Activated T-helper 17 cell treated with anti-CD3 and anti-CD28 coated beads, Interleukin-2, amount 50 U/mL, for 72 hours (primary cell): ENCODE results near the gene NRG2. TPM values are rescaled to one million over a fixed set of nuclear protein-coding genes. Genes with fewer than 3 reads are reported as not detected.

Experiments used
- ATAC-seq: fragments of 150-1000 bp; cut with Tn5 transposase; replicated peaks from 2 replicates; pipeline ENCODE4 v1.10.0; 2021; ENCODE audit warnings: mild to moderate bottlenecking, moderate library complexity
- H3K27ac Mint-ChIP-seq: one replicate; pipeline ENCODE4 v1.8.0; 2022; ENCODE audit warnings: mixed read lengths
- H3K27me3 Mint-ChIP-seq: one replicate; pipeline ENCODE4 v1.8.0; 2022; ENCODE audit warnings: mixed read lengths
- H3K36me3 Mint-ChIP-seq: one replicate; pipeline ENCODE4 v1.8.0; 2022; ENCODE audit warnings: low read depth, mild to moderate bottlenecking, mixed read lengths
- H3K4me1 Mint-ChIP-seq: one replicate; pipeline ENCODE4 v1.8.0; 2022; ENCODE audit warnings: mixed read lengths
- H3K4me3 Mint-ChIP-seq: one replicate; pipeline ENCODE4 v1.8.0; 2022; ENCODE audit warnings: mild to moderate bottlenecking, mixed read lengths
- H3K9me3 Mint-ChIP-seq: one replicate; pipeline ENCODE4 v1.8.0; 2022; ENCODE audit warnings: mixed read lengths
- total RNA-seq, 2 donors: library from RNA; stranded (reverse); gene quantifications; one replicate each; pipeline ENCODE4 v1.2.3, GENCODE V29; 2022

The NRG2 gene
- total RNA-seq, 2 donors from 2014 or later = 0.11 to 0.48 TPM

DNA sequence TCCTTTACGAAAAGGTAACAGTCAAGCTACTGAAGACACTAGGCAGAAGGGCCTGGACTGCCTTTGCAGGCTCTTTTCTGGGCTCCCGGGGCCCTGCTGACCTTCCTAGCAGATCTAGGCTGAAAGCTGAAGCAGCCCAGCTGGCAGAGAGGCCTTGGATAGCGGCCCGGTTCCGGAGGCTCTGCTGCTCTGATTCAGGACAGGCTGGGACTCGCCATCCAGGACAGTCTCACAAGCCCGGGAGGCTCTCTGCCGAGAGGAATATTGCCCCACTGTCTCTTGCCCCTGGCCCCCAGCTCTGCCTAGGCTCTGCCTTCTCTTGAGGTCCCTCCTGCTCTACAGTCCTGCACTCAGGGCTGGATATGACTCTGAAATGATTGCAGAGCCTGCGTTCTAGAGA is 179.7 kb downstream of the NRG2 start:
- ATAC-seq = no peak
- Mint-ChIP-seq H3K4me3 (no peak overlapping the region), H3K27ac (no peak overlapping the region), H3K4me1 (no peaks in the 10 kb centered on the region), H3K36me3 (no peaks in the 10 kb centered on the region), H3K27me3 (peaks cover 16% of the 10 kb centered on the region), H3K9me3 (no peaks in the 10 kb centered on the region)

DNA sequence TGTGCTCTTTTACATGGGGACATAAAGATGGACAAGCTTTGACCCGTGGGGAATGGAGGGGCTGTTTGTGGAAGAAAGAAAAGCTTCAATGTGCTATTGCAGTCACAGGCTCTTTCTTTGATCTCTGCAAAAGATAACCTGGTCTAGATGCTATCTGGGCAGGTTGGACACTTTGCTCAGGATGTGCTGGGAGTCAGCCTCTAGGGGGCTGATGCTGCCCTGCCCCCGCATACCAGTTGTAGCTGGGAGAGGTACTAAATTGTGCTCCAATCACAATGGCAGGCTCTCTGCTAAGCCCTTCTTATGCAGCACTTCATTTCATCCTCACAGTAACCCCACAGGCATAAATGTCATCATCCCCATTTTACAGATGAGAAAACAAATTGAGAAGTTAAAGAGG is 180.3 kb downstream of the NRG2 start:
- Mint-ChIP-seq H3K27me3 (peaks cover 13% of the 10 kb centered on the region), H3K4me1 (no peaks in the 10 kb centered on the region), H3K9me3 (no peaks in the 10 kb centered on the region), H3K4me3 (no peak overlapping the region), H3K27ac (no peak overlapping the region), H3K36me3 (no peaks in the 10 kb centered on the region)
- ATAC-seq = no peak

DNA sequence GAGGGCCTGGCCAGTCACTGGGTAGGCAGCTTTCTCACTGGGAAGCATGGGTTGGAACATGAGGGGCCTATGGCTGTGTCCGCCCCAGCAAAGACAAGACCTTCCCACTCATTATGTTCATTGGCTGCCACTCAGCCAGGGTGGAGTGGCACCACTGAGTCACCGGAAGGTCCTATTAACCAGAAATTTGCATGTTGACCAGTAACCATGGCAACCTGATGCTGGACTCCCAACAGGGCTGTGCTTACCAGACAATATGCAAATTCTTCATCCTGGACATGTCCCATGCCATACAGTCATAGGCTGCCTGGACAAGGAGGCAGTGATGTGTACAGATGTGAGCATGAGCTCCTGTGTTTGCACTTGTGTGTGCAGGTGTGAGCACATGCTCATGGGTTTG is 180.8 kb downstream of the NRG2 start:
- peak; percentile 52 for ATAC-seq
- Mint-ChIP-seq H3K27ac (no peak overlapping the region), H3K27me3 (peaks cover 13% of the 10 kb centered on the region)

DNA sequence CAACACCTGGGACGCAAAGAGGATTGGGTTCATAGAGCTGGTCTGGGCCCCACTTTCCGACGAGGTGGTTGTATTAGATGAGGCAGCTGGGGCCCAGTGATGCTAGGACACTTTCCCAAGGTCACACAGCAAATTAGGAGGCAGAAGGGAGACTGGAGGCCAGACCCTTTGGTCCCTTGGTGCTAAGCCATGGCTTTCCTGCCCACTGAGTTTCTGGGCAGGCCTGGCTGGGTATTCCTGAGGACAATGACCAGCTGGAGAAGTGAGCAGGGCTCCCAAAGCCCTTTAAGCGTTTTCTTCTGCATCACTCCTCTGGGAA is 181.3 kb downstream of the NRG2 start:
- H3K9me3 Mint-ChIP-seq = no peaks in the 10 kb centered on the region
- no peaks in the 10 kb centered on the region for H3K4me1 Mint-ChIP-seq
- no peak overlapping the region for H3K4me3 Mint-ChIP-seq
- ATAC-seq = no peak
- H3K27ac Mint-ChIP-seq = no peak overlapping the region
- H3K36me3 Mint-ChIP-seq = no peaks in the 10 kb centered on the region
- peaks cover 12% of the 10 kb centered on the region for H3K27me3 Mint-ChIP-seq

More for the DNA sequence above, 180.8 kb downstream of the NRG2 start:
- no peak overlapping the region for H3K4me3 Mint-ChIP-seq
- H3K4me1 Mint-ChIP-seq = no peaks in the 10 kb centered on the region
- no peaks in the 10 kb centered on the region for H3K36me3 Mint-ChIP-seq
- no peaks in the 10 kb centered on the region for H3K9me3 Mint-ChIP-seq

DNA sequence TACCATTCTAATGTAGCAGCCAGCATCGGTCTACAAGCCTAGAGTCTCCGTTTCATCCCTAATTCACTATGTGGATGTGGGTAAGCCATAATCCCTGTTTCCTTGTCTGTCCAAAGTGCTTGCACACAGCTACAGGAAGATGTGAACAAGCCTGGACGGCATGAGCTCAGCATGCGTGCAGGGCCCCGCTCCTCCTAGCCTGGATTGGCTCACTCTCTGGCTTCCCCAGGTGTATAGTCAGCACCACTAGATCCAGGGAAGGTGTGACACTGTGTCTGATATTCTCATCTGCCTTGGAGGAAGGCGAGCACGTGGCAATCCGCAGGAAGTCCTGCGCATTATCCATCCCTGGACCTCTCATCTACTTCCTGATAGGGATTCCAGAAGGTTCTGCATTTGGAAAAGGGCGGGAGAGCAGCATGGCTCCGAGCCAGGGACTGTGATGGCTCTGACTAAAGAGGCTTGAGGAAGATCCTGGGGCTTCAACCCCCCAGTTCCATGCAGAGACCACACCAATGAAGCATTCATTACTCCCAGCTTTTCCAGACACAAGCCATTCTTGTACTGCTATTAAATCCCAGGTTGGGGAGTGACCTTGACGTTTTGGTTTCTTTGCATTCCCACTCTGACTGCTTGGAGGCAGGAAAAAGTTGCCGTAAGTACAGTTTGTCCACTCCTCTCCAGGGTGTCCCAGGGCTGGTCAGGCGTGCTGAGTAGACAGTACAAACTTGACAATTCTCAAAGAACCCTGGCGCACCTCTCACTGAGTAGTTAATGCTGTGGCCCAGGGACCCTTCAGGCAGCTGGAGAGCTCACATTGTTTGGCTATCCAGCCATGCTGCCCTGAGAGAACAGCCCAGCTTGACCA is 181.8 kb downstream of the NRG2 start:
- Mint-ChIP-seq H3K27me3 (peaks cover 7% of the 10 kb centered on the region), H3K4me3 (no peak overlapping the region), H3K9me3 (no peaks in the 10 kb centered on the region), H3K4me1 (no peaks in the 10 kb centered on the region), H3K36me3 (no peaks in the 10 kb centered on the region), H3K27ac (no peak overlapping the region)
- ATAC-seq = no peak

DNA sequence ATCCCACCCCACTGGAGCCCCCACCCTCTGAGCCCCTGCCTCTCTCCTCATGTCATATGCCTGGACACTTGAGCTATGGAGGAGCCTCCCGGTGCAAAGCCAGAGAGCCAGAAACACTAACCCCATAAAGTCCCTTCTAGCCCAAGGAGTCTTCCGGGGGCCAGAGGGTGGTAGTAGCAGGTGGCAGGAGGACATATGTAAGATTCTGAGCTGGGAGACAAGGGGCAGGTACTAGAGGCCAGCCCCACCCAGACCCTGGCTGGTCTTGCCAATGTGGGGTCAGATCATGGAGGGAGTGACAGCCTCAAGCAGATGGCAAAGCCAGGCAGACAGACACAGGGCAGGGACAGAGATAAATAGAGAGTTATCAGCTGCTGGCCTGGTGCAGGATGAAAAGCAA is 184.1 kb downstream of the NRG2 start:
- no peak overlapping the region for H3K27ac Mint-ChIP-seq
- no peak overlapping the region for H3K4me3 Mint-ChIP-seq
- ATAC-seq = no peak
- H3K4me1 Mint-ChIP-seq = no peaks in the 10 kb centered on the region
- H3K9me3 Mint-ChIP-seq = no peaks in the 10 kb centered on the region
- no peaks in the 10 kb centered on the region for H3K27me3 Mint-ChIP-seq
- no peaks in the 10 kb centered on the region for H3K36me3 Mint-ChIP-seq

DNA sequence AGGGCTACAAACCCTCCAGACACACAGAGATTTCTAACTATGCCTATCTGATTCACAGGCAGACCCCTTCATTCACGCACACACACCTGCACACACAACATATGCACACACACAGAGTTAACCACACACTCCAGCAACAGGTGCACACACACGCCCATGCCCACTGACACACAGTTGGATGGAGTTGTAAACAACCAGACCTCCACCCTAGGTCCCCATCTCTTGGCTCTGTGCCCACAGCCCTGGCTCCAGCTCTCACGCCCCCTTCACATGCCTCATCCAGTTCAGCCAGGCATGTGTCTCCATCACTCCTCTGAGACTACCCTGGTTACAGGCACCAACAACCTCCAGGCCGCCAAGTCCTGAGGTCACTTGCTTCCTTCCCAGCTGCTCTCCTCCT is 186.4 kb downstream of the NRG2 start:
- ATAC-seq = no peak
- Mint-ChIP-seq H3K4me1 (no peaks in the 10 kb centered on the region), H3K4me3 (no peak overlapping the region), H3K27me3 (no peaks in the 10 kb centered on the region), H3K36me3 (no peaks in the 10 kb centered on the region), H3K9me3 (no peaks in the 10 kb centered on the region), H3K27ac (no peak overlapping the region)

DNA sequence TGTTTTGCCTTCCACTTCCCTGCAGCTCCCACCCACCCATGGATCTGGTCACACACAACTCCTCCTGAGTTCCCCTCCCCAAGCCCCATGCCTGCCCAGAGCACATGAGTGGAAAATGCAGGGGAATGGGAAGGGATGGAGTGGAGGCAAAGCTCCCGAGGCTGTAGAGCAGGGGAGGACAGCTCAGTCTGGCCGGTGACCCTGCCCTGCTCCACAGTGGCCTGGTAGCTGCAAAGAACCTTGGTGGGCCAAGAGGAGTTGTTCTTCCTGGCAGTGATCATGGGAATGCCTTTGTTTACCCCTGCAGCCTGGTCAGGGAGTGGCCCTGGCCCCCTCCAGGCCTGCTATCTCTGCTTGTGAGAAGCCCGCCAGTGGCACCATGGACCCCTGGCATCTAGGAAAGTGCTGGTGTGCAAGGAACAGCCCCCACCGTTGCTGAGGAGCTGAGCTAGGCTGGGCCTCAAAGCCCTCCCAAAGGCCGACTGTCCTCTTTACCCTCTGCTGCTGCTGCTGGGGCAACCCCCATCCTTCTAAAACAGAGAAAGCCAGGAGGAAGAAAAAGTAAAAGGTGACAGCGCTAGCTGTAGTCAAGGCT is 187.1 kb downstream of the NRG2 start:
- no peak for ATAC-seq
- Mint-ChIP-seq H3K36me3 (no peaks in the 10 kb centered on the region), H3K27me3 (no peaks in the 10 kb centered on the region), H3K4me3 (no peak overlapping the region), H3K9me3 (no peaks in the 10 kb centered on the region), H3K27ac (no peak overlapping the region), H3K4me1 (no peaks in the 10 kb centered on the region)

DNA sequence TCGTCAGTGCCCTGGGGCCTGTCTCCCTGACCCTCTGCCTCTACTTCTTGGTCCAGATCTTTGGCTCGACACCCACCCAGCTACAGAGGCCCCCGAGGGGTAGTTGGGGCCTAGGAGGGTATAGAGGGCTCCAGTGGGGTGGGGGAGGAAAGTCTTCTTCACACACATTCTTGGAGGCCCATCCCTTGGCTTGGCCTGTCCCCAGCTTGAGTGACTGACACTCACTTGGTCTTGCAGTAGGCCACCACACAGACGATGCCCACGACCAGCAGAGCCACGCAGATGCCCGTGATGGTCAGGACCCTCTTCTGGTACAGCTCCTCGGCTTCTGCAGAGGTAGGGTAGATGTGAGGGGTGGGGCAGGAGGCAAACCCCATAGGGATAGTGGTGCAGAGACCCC is 187.6 kb downstream of the NRG2 start:
- H3K4me1 Mint-ChIP-seq = no peaks in the 10 kb centered on the region
- no peaks in the 10 kb centered on the region for H3K36me3 Mint-ChIP-seq
- no peaks in the 10 kb centered on the region for H3K9me3 Mint-ChIP-seq
- no peaks in the 10 kb centered on the region for H3K27me3 Mint-ChIP-seq
- no peak overlapping the region for H3K4me3 Mint-ChIP-seq
- no peak overlapping the region for H3K27ac Mint-ChIP-seq
- ATAC-seq = no peak

DNA sequence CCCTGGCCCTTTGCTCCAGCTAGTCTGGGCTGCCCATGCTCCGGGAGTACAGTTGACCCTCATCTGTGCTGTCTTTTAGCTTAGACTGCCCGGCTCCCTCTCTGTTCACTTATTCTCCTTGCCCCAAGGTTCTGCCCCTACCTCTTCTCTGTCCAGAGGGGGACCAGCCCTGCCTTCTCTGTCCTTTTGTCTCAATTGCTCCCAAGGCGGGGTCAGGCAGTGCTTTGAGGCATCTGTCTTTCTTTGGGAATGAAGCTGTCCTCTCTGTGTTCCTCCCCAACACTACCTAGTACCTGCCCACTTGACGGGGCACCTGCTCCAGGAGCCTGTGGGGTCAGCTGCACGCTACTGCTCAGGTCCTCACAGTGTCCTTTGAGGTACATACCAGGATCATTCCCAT is 188.1 kb downstream of the NRG2 start:
- ATAC-seq = no peak
- Mint-ChIP-seq H3K27me3 (no peaks in the 10 kb centered on the region), H3K4me1 (no peaks in the 10 kb centered on the region), H3K27ac (no peak overlapping the region), H3K9me3 (no peaks in the 10 kb centered on the region), H3K4me3 (no peak overlapping the region), H3K36me3 (no peaks in the 10 kb centered on the region)

DNA sequence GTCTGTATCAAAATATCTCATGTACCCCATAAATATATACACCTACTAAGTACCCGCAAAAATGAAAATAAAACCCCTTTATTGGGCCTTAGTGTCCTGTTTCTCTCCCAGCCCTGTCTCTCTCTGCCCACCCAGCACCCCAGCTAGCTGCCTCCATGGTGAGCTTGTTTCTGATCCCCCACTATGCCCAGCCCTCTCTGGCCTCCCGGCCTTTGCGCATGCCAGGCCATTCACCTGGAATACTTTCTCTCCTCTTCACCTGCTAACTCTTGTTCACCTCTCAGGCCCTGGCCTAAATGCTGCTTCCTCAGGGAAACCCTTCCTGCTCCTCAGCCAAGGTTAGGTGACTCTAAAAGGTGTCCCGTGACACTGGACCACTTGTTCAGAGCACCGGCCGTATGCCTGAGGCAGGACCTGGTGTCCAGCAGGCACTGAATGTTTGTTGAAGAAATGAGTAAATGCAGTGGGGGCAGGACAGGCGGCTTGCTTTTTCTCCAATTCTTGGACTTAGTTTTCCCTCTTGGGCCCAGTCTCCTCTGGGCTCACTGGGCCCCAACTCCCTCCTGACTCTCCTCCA is 189.0 kb downstream of the NRG2 start:
- H3K36me3 Mint-ChIP-seq = no peaks in the 10 kb centered on the region
- H3K4me3 Mint-ChIP-seq = no peak overlapping the region
- no peaks in the 10 kb centered on the region for H3K4me1 Mint-ChIP-seq
- no peaks in the 10 kb centered on the region for H3K27me3 Mint-ChIP-seq
- no peaks in the 10 kb centered on the region for H3K9me3 Mint-ChIP-seq
- no peak for ATAC-seq
- H3K27ac Mint-ChIP-seq = no peak overlapping the region

DNA sequence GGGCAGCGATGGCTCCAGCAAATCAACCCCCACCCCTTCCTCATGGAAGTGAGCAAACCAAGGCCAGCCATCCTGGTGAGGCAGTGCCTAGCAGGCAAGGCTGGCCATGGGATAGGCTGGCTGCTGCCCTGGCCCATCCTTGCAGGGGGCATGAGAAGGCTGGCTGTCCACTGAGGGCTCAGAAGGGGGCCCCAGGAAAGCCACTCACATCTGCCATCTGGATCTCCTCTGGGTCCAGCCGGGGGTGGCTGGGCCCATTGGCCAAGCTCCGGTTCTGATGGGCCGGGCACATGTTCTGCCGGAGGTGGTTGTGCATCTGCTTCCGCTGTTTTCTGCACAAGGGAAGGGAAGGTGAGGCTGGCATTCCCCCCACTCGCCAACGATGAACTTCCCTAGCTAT is 190.4 kb downstream of the NRG2 start:
- Mint-ChIP-seq H3K27ac (no peak overlapping the region), H3K27me3 (no peaks in the 10 kb centered on the region), H3K4me1 (no peaks in the 10 kb centered on the region), H3K9me3 (no peaks in the 10 kb centered on the region), H3K36me3 (no peaks in the 10 kb centered on the region), H3K4me3 (no peak overlapping the region)
- no peak for ATAC-seq

DNA sequence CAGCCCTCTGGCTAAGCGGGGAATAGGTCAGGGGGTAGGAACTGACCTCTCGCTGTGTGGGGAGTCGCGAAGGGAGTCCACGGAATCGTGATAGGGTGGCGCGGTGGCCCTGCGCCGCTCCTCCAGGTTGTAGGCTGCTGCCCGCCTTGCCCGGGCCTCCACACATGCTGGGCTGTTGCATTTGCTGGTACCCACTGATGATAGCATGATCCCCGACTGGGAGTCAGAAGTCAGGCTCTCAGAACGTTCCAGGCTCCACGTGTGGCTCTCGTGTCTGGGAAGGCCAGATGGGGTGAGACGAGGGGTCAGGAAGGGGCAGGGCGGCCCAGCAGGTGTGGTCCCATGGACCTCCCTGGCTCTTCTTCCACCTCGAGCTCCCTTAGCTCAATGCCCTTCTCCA is 191.5 kb downstream of the NRG2 start:
- H3K27me3 Mint-ChIP-seq = no peaks in the 10 kb centered on the region
- no peaks in the 10 kb centered on the region for H3K4me1 Mint-ChIP-seq
- H3K4me3 Mint-ChIP-seq = no peak overlapping the region
- no peak for ATAC-seq
- H3K36me3 Mint-ChIP-seq = no peaks in the 10 kb centered on the region
- no peak overlapping the region for H3K27ac Mint-ChIP-seq
- H3K9me3 Mint-ChIP-seq = no peaks in the 10 kb centered on the region

DNA sequence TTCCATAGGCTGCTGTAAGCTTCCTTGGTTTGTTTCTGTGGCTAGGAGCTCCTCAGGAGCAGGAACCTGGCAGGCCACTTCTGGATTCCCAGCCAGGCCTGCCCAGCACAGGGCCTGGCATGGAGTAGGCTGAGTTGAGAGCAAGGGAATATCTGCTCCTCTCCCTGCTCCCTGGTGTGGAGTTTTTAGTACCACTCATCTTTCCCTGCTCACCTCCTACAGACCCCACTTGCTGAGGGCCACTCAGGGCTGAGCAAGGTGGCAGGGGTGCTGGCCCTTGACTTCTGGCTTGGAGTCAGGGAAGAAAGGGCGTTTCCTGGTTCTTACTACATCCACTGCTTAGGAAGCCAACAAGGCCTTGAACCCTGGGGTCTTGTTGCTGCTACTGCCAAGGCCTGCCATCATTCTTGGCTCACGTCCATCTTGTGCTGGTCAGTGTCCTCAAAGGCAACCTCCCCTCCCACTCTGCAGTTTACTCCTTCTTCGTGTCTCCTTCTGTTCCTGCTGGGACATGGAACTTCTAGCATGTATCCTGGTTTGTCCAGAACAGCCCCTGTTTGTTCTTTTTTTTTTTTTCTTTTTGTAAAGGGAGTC is 192.6 kb downstream of the NRG2 start:
- H3K27me3 Mint-ChIP-seq = no peaks in the 10 kb centered on the region
- no peak overlapping the region for H3K27ac Mint-ChIP-seq
- H3K4me1 Mint-ChIP-seq = no peaks in the 10 kb centered on the region
- no peaks in the 10 kb centered on the region for H3K36me3 Mint-ChIP-seq
- no peaks in the 10 kb centered on the region for H3K9me3 Mint-ChIP-seq
- ATAC-seq = no peak
- no peak overlapping the region for H3K4me3 Mint-ChIP-seq

DNA sequence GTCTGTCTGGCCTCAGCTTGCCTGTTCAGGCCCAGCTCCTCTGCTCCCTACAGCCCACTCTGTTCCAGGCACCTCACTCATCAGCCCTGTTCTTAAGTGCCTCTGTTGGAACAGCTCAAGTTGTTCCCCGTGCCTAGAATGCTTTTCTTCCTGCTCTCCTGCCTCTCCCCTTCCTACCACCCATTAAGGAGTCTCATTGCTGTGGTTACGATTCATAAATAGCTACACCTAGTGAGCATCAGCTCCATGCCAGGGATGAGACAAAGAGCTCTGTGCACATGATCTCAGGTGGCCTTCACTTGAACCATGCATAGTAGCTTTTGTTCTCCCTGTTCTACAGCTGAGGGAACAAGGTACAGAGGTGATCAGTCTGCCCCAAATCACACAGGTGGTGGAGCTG is 193.2 kb downstream of the NRG2 start:
- no peaks in the 10 kb centered on the region for H3K36me3 Mint-ChIP-seq

More for the DNA sequence above, 193.2 kb downstream of the NRG2 start:
- H3K4me1 Mint-ChIP-seq = no peaks in the 10 kb centered on the region
- no peak for ATAC-seq
- no peaks in the 10 kb centered on the region for H3K27me3 Mint-ChIP-seq
- no peaks in the 10 kb centered on the region for H3K9me3 Mint-ChIP-seq
- H3K27ac Mint-ChIP-seq = peak overlapping the region; percentile 30
- peak overlapping the region; percentile 43 for H3K4me3 Mint-ChIP-seq
